ENCODE data around the gene ZNF432. TPM values are rescaled to one million over a fixed set of nuclear protein-coding genes. Genes with fewer than 3 reads are reported as not detected.

The ZNF432 gene
- total and polyA plus RNA-seq, 2 of the 13 experiments (the other 11 are each of a cell fraction or from before 2014, with no cell fraction given): 4.1 to 8.7 TPM

- TF ChIP-seq ZNF383 (CRISPR knock-in tag; IDR thresholded peaks at IDR 0.05; ENCODE audit: borderline replicate concordance) (no peak), KDM2A (CRISPR knock-in tag; IDR thresholded peaks at IDR 0.05; ENCODE audit: borderline replicate concordance, low read depth) (peak; percentile 53; the same call in 1 of the 2 replicates), ZNF776 (CRISPR knock-in tag; IDR thresholded peaks at IDR 0.05) (no peak), ZBTB3 (CRISPR knock-in tag; IDR thresholded peaks at IDR 0.05; ENCODE audit: borderline replicate concordance, low read depth) (no peak), CAMTA2 (CRISPR knock-in tag; IDR thresholded peaks at IDR 0.05; ENCODE audit: borderline replicate concordance) (no peak; the same call in 1 of the 2 replicates), IKZF4 (CRISPR knock-in tag; IDR thresholded peaks at IDR 0.05; ENCODE audit: borderline replicate concordance, low read depth, not compliant biosample characterization) (no peak), THAP7 (CRISPR knock-in tag; IDR thresholded peaks at IDR 0.05) (0 out of 2 replicates have a peak, but pooled peaks have one; percentile 47), ZNF781 (CRISPR knock-in tag; IDR thresholded peaks at IDR 0.05; ENCODE audit: borderline replicate concordance, not compliant biosample characterization) (no peak), ZNF710 (CRISPR knock-in tag; IDR thresholded peaks at IDR 0.05; ENCODE audit: borderline replicate concordance) (no peak), ZNF737 (CRISPR knock-in tag; IDR thresholded peaks at IDR 0.05; ENCODE audit: borderline replicate concordance) (no peak), ZNF446 (CRISPR knock-in tag; IDR thresholded peaks at IDR 0.05) (no peak), ZFP36L2 (CRISPR knock-in tag; IDR thresholded peaks at IDR 0.05) (no peak), ZNF747 (CRISPR knock-in tag; IDR thresholded peaks at IDR 0.05; ENCODE audit: borderline replicate concordance) (no peak), RBFOX2 (IDR thresholded peaks at IDR 0.05; ENCODE audit: low read depth, low read length) (peak; percentile 68)
- TF ChIP-seq, protein P1, sequence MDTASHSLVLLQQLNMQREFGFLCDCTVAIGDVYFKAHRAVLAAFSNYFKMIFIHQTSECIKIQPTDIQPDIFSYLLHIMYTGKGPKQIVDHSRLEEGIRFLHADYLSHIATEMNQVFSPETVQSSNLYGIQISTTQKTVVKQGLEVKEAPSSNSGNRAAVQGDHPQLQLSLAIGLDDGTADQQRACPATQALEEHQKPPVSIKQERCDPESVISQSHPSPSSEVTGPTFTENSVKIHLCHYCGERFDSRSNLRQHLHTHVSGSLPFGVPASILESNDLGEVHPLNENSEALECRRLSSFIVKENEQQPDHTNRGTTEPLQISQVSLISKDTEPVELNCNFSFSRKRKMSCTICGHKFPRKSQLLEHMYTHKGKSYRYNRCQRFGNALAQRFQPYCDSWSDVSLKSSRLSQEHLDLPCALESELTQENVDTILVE (CRISPR knock-in tag; IDR thresholded peaks at IDR 0.05): 0 out of 2 replicates have a peak, but pooled peaks have one; percentile 15
- TF ChIP-seq, protein P2, sequence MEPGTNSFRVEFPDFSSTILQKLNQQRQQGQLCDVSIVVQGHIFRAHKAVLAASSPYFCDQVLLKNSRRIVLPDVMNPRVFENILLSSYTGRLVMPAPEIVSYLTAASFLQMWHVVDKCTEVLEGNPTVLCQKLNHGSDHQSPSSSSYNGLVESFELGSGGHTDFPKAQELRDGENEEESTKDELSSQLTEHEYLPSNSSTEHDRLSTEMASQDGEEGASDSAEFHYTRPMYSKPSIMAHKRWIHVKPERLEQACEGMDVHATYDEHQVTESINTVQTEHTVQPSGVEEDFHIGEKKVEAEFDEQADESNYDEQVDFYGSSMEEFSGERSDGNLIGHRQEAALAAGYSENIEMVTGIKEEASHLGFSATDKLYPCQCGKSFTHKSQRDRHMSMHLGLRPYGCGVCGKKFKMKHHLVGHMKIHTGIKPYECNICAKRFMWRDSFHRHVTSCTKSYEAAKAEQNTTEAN (CRISPR knock-in tag; conservative IDR thresholded peaks at IDR 0.05): no peak
Measured at GRCh38 chr19:52095172-52096014, 46.8 kb upstream of the ZNF432 start, which contains the start of gene ZNF841 (continued).
